Progenitor cell of endocrine pancreas (in vitro differentiated cells): ENCODE measurements around the gene EVI2A. TPM values are rescaled to one million over a fixed set of nuclear protein-coding genes. Genes with fewer than 3 reads are reported as not detected.
A peak's percentile ranks its signal among the peaks of the same experiment; 100 is the strongest.

Experiments
- DNase-seq: peaks from one replicate; pipeline ENCODE4 v3.0.0; 2021; ENCODE audit warnings: low spot score; ENCODE audit not compliant: unreplicated experiment
- H3K27ac Mint-ChIP-seq: 2 replicates; pipeline ENCODE4 v1.8.0; 2021; ENCODE audit warnings: mild to moderate bottlenecking, moderate library complexity, mixed read lengths
- H3K27me3 Mint-ChIP-seq: 2 replicates; pipeline ENCODE4 v1.8.0; 2021; ENCODE audit warnings: mixed read lengths
- H3K36me3 Mint-ChIP-seq: 2 replicates; pipeline ENCODE4 v1.8.0; 2022; ENCODE audit warnings: mixed read lengths; ENCODE audit not compliant: insufficient read depth
- H3K4me1 Mint-ChIP-seq: 2 replicates; pipeline ENCODE4 v1.8.0; 2021; ENCODE audit warnings: low read depth, mixed read lengths
- H3K4me3 Mint-ChIP-seq: 2 replicates; pipeline ENCODE4 v1.8.0; 2021; ENCODE audit warnings: low read depth, mild to moderate bottlenecking, moderate library complexity, mixed read lengths
- H3K9me3 Mint-ChIP-seq: 2 replicates; pipeline ENCODE4 v1.8.0; 2021; ENCODE audit warnings: low read depth, mixed read lengths
- CTCF ChIP-seq: fragments of 200-600 bp; sonication (generic); IDR thresholded peaks from one replicate; pipeline ENCODE4 v1.5.0; 2021; ENCODE audit warnings: antibody characterized with exemption, mild to moderate bottlenecking; ENCODE audit not compliant: unreplicated experiment
- long read RNA-seq: library from polyadenylated mRNA; unstranded; transcript quantifications from one replicate; pipeline ENCODE4 v2.0.0, GENCODE V29; 2020
- total RNA-seq: library from RNA; stranded (reverse); gene quantifications from 2 replicates; pipeline ENCODE4 v1.2.1, GENCODE V29; 2021

The EVI2A gene
- total RNA-seq: not detected in 2 replicates
- long read RNA-seq: 0 reads

DNA sequence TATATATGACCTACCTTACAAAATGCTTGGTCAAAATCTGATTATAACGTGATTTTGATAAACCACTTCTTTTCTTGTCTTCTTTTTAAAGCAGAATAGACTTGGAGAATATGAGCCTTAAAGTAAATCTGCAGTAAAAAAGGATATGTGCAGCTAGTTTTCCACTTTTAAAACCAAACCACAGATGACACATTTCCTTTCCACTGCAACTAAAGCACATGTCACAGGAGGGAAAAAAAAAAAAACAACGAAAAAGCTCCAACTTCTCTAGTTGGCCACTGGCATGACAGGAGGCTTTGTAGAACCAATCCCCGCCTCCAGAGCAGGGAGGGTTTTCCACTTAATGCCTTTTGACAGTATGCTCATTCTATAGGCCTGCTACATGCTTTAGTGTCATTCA is at the start of gene EVI2A:
Gene EVI2A (minus strand): TSS at position 142 of the 400 bp plus-strand sequence. CDS start 2,609 bp downstream, outside the sequence.
- no peak within 1 kb of the TSS for H3K27ac Mint-ChIP-seq
- DNase-seq: no peak
- H3K27me3 Mint-ChIP-seq: no peaks in the 10 kb centered on the region
- no peak within 1 kb of the TSS for H3K4me3 Mint-ChIP-seq
- peaks cover 8% of the 10 kb centered on the region for H3K4me1 Mint-ChIP-seq
- no peak for TF ChIP-seq CTCF
- peaks cover 3% of the 10 kb centered on the region for H3K36me3 Mint-ChIP-seq
- H3K9me3 Mint-ChIP-seq: no peaks in the 10 kb centered on the region

GRCh38 chr17:31369266-31369665 is 47.8 kb upstream of the EVI2A start:
- Mint-ChIP-seq H3K9me3 (no peaks in the 10 kb centered on the region), H3K27me3 (no peaks in the 10 kb centered on the region), H3K27ac (no peak overlapping the region), H3K36me3 (peaks cover 12% of the 10 kb centered on the region), H3K4me1 (no peaks in the 10 kb centered on the region), H3K4me3 (no peak overlapping the region)
- no peak for TF ChIP-seq CTCF
- DNase-seq: no peak

- H3K4me1 Mint-ChIP-seq: peaks cover 5% of the 10 kb centered on the region
- H3K27ac Mint-ChIP-seq: no peak overlapping the region
- no peak for DNase-seq
- no peaks in the 10 kb centered on the region for H3K27me3 Mint-ChIP-seq
- TF ChIP-seq CTCF: no peak
- no peaks in the 10 kb centered on the region for H3K9me3 Mint-ChIP-seq
- peaks cover 19% of the 10 kb centered on the region for H3K36me3 Mint-ChIP-seq
- H3K4me3 Mint-ChIP-seq: no peak overlapping the region
These were observed 44.7 kb upstream of the EVI2A start for GRCh38 chr17:31366088-31366487.

DNA sequence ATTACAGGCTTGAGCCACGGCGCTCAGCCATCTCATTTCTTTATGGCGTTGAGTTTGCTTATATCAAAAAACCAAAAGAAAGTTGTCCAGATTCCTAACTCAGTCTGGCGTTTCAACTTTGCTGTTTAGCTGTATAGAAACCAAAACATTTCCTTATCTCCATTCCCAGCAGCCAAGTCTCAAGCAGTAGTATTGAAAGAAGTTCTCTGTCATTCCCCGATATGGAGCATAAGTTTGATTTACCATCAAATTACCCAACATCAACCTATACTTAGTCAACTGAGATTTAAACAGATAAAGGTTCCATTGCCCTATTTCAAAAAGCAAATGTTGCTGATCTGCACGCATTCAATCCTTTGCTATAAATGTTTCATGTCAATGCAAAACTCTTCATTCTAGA is 42.6 kb upstream of the EVI2A start:
- Mint-ChIP-seq H3K36me3 (peaks cover 24% of the 10 kb centered on the region), H3K4me1 (peaks cover 5% of the 10 kb centered on the region), H3K27ac (no peak overlapping the region), H3K4me3 (no peak overlapping the region), H3K27me3 (no peaks in the 10 kb centered on the region), H3K9me3 (no peaks in the 10 kb centered on the region)
- DNase-seq: no peak
- TF ChIP-seq CTCF: no peak

GRCh38 chr17:31357839-31358394 is 36.5 kb upstream of the EVI2A start:
- TF ChIP-seq CTCF: no peak
- no peak for DNase-seq
- Mint-ChIP-seq H3K27ac (peak overlapping the region; percentile 54), H3K4me1 (peaks cover 16% of the 10 kb centered on the region), H3K4me3 (no peak overlapping the region), H3K9me3 (no peaks in the 10 kb centered on the region), H3K36me3 (peaks cover 40% of the 10 kb centered on the region), H3K27me3 (no peaks in the 10 kb centered on the region)
